ENCODE measurements around the gene ZNF77.
"Not testable (repeated sequence)": the region's sequence is repeated elsewhere in the genome, so short reads cannot be mapped to it uniquely, and the experiment has no call there.

ZNF77 gene

GRCh38 chr19:2970201-2970835, 25.5 kb upstream of the ZNF77 start:
- DNase-seq (ENCODE audit: low spot score) (no peak), FAIRE-seq (no peak)

GRCh38 chr19:2969104-2969504, 24.3 kb upstream of the ZNF77 start:
- no peak for DNase-seq (ENCODE audit: low spot score)
- FAIRE-seq, result no peak

GRCh38 chr19:2967972-2968371, 23.2 kb upstream of the ZNF77 start:
- FAIRE-seq, result no peak

GRCh38 chr19:2964874-2965273, 20.1 kb upstream of the ZNF77 start:
- DNase-seq (ENCODE audit: low spot score) (no peak), FAIRE-seq (no peak)

More at GRCh38 chr19:2967972-2968371, 23.2 kb upstream of the ZNF77 start:
- DNase-seq (ENCODE audit: low spot score), result no peak

GRCh38 chr19:2963631-2964030, 18.9 kb upstream of the ZNF77 start:
- FAIRE-seq; DNase-seq (ENCODE audit: low spot score): not testable (repeated sequence)

GRCh38 chr19:2963122-2963521, 18.4 kb upstream of the ZNF77 start:
- DNase-seq (ENCODE audit: low spot score) (no peak), FAIRE-seq (no peak)

GRCh38 chr19:2962018-2962670, 17.4 kb upstream of the ZNF77 start:
- DNase-seq (ENCODE audit: low spot score) (peak; percentile 17), FAIRE-seq (no peak)

GRCh38 chr19:2960120-2960519, 15.3 kb upstream of the ZNF77 start:
- FAIRE-seq, result no peak

GRCh38 chr19:2957160-2957559, 12.4 kb upstream of the ZNF77 start:
- DNase-seq (ENCODE audit: low spot score) (no peak), FAIRE-seq (no peak)

More at GRCh38 chr19:2960120-2960519, 15.3 kb upstream of the ZNF77 start:
- no peak for DNase-seq (ENCODE audit: low spot score)

GRCh38 chr19:2952953-2953481, 8.2 kb upstream of the ZNF77 start:
- DNase-seq (ENCODE audit: low spot score), result no peak
- no peak for FAIRE-seq

GRCh38 chr19:2950286-2951124, 5.7 kb upstream of the ZNF77 start:
- DNase-seq (ENCODE audit: low spot score) (peak; percentile 96), FAIRE-seq (no peak)

- FAIRE-seq (no peak), DNase-seq (ENCODE audit: low spot score) (no peak)
These were observed 5.1 kb upstream of the ZNF77 start for GRCh38 chr19:2949939-2950285.

- DNase-seq (ENCODE audit: low spot score), result no peak
- no peak for FAIRE-seq
These were observed 909 bp upstream of the ZNF77 start for GRCh38 chr19:2945575-2946184.

- no peak for DNase-seq (ENCODE audit: low spot score)
- no peak for FAIRE-seq
These were observed 382 bp downstream of the ZNF77 start for GRCh38 chr19:2944403-2944774.

GRCh38 chr19:2942928-2943640, 1.7 kb downstream of the ZNF77 start:
- DNase-seq (ENCODE audit: low spot score) (no peak), FAIRE-seq (no peak)

GRCh38 chr19:2935863-2936262, 8.9 kb downstream of the ZNF77 start:
- DNase-seq (ENCODE audit: low spot score); FAIRE-seq: not testable (repeated sequence)

GRCh38 chr19:2933490-2933910, 11.3 kb downstream of the ZNF77 start:
- no peak for DNase-seq (ENCODE audit: low spot score)
- FAIRE-seq, result no peak

- no peak for DNase-seq (ENCODE audit: low spot score)
- FAIRE-seq, result no peak
These were observed 17.7 kb downstream of the ZNF77 start for GRCh38 chr19:2927032-2927430.

GRCh38 chr19:2926341-2927031, 18.3 kb downstream of the ZNF77 start:
- no peak for FAIRE-seq
- no peak for DNase-seq (ENCODE audit: low spot score)

GRCh38 chr19:2923510-2923909, 21.3 kb downstream of the ZNF77 start:
- FAIRE-seq (no peak), DNase-seq (ENCODE audit: low spot score) (no peak)

Measured in urothelium cell line (cell line).